Activated naive CD4-positive, alpha-beta T cell (primary cell): ENCODE measurements around the gene GMCL1.
"Not testable (repeated sequence)": the region's sequence is repeated elsewhere in the genome, so short reads cannot be mapped to it uniquely, and the experiment has no call there.

Experiments
- DNase-seq, 4 experiments: peaks; one replicate each; lab custom pipeline; 2025; lab: John Stamatoyannopoulos, UW

The GMCL1 gene

DNA sequence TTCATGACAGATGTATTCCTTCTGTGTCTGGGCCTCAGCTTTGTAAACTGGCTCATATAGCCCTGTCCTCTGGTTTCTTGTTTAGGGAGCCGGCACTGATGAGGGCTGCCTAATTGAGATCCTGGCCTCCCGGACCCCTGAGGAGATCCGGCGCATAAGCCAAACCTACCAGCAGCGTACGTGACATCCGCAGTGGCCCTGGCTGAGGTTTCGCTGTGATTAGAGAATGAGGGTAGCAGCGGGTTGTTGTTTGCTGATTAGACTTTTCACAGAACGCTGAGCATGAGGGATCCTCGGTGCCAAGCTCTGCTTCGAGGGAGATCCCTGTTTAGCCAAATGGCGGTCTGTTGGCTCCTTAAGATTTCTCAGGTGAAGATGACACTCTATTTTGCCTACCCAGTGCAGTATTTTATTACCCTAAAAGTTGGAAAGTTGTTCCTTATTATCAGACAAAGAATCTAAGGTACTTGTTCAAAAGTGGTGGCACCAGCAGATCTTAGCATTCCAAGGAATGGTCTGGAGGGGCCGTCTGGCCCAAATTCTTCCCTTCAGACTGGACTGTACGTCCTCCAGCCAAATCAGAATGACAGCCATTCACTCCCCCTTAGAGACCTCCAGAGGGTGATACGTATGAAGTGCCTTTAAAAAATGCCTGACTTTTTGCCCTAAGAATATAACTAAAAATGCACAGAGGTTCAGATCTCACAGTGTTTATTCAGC is 21.5 kb upstream of the GMCL1 start:
- no peak for DNase-seq

GRCh38 chr2:69810550-69810949 is 18.9 kb upstream of the GMCL1 start:
- no peak for DNase-seq

- DNase-seq, result no peak
Observed at GRCh38 chr2:69811018-69811417, 18.4 kb upstream of the GMCL1 start.

DNA sequence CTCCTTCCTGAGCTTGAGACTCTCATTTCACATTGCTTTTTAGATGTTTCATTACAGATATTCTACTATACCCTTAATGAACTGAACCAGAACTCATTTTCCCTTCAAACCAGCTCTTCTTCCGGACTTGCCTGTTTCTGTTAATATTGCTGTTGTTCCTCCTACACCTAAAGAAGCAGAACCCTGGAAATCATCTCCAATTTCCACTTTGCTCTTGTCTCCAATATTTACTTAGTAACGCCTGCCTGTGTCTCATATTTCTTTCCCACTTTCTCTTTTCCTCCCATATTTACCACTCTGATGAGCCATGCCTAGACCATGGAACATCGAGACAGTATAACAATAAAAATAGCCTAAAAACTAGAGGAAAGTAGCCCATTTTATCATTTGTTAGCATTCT is 17.9 kb upstream of the GMCL1 start:
- no peak for DNase-seq

- DNase-seq, result no peak
Observed at GRCh38 chr2:69815717-69816116, 13.7 kb upstream of the GMCL1 start.

DNA sequence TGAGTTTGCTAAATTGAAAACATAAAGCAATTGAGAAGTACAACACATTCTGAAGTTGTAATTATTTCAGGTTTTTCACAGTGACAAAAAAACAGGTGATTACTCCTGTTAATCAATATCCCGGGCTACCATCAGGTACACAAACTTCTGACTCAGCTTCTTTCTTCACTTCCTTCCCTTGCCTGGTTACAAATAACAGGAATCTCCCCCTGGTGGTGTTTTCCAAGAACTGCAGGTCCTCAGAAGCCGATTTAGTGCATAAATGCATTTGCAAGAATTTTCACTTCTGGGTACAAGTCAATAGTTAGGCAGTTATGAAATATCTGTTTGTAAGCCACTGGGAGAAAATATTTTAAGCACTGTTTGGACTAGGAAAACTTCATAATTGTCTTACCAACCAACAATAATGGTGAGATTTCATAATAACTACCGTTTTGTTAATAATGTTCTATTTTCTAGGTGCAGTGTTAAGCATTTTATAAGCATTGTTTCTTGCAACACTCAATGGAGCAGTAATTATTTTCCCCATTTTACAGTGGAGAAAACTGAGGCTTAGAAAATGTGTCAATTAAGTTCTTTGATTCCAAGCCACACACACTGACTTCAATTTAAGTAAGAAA is 12.4 kb upstream of the GMCL1 start:
- peak in 3 of 4 experiments; percentile 5 to 52 (median 25) for DNase-seq

DNA sequence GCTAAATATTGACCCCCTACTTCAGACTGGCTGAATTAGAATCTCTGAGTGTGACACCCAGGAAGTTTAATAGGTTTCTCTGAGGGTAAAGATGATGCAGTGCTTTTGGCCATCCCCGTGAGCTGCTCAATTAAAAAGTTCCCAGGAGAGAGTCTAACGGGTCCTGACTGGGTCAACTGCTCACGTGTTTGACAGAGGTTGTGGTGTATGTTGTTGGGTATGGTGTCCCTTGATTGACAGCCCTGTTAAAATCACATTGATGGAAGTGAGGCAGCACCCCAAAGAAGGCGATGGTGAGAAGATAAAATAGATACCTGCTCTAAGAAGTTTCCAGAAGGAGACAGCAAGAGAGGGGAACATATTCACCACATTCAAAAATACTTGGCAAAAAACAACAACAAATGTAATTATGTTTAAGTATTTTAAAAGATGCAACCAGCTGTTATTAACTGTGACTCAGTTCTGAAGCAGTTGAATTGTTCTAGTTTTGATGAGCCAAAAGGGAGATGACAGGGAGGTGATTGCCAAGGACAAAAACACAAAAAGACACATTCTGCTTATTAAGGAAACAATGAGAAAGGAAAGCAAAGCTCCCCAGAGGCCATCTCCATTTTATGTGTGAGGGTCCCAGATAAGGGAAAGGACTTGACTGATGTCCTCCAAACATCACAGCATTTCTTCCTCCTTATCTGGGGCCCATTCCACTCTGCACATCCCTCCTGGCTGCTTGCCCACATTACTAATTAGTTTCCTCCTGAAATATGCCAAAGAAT is 11.5 kb upstream of the GMCL1 start:
- DNase-seq, result no peak

GRCh38 chr2:69827796-69828540 is 1.5 kb upstream of the GMCL1 start:
- DNase-seq, result no peak

DNA sequence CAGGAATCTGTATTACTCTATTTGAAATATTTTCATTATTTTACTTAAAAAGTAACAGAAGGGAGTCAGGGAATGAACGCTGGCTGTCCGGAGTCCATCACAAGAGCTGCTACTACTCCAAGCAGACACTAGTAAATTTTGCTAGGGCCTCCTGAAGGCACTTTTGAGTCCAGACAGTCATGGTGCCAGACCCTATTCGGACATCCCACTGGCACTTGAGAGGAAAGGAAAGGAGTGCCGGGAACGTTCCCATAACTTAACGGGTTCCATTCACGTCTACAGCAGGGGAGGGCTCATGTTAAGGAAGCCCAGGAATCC is 563 bp upstream of the GMCL1 start:
- DNase-seq, result no peak

DNA sequence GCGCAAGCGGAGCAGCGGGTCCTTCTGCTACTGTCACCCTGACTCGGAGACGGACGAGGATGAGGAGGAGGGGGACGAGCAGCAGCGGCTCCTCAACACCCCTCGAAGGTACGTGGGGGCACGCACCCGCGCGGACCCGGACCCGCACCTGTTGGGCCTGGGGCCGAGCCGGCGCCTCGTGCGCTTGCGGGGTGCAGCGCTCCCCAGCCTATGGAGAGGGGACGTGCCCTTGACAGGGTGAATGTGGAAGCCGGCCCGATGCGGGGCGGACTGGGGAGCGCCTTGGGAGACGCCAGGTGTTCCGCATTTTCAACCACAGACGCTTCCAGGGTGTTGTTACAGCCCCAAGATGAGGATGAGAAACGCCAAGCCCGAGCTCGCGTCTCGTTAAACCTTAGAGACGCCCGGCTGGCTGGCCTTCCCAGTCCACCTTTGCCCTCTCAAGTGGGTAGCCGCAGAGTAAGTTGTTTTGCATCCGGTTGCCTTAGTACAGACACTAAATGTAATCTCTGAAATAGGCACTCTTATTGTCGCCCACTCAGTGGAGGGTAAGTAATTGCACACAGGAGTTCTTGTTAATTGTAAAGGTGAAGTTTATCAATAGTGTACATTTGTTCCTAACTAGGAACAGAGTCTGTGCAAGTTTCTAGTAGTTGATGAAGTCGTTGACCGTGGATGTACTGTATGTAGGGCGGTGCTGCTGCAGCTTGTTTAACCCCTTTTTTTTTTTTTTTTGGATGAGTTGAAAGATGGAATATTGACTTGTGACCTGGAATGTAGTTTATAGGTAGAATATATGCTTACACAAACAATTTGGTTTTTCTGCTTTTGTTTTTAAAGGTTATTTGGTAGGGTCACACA is 815 bp downstream of the GMCL1 start:
- peak in 2 of 4 experiments; percentile 42 to 51 for DNase-seq

- DNase-seq, result not testable (repeated sequence)
Observed at GRCh38 chr2:69830906-69831241, 1.4 kb downstream of the GMCL1 start.

GRCh38 chr2:69831354-69831905 is 2.0 kb downstream of the GMCL1 start:
- DNase-seq, result no peak

GRCh38 chr2:69833752-69834151 is 4.3 kb downstream of the GMCL1 start:
- DNase-seq, result no peak

- no peak for DNase-seq
Observed at GRCh38 chr2:69835666-69836065, 6.2 kb downstream of the GMCL1 start.

- DNase-seq, result no peak
Observed at GRCh38 chr2:69836316-69836715, 6.9 kb downstream of the GMCL1 start.

DNA sequence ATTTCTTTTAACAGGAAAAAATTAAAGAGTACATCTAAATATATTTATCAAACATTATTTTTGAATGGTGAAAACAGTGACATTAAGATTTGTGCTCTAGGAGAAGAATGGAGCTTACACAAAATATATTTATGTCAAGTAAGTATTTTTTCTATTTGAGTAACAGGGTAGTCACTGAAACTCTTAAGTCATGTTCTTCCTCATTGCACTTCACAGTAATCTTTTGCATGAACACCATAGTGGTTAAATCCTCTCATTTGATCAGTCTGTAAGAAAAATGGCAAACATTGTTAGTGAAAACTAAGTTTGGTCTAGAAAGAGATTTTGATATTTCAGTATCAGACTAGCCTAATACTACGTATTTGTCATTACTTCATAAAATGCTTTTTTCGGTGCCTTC is 8.1 kb downstream of the GMCL1 start:
- DNase-seq, result no peak

DNA sequence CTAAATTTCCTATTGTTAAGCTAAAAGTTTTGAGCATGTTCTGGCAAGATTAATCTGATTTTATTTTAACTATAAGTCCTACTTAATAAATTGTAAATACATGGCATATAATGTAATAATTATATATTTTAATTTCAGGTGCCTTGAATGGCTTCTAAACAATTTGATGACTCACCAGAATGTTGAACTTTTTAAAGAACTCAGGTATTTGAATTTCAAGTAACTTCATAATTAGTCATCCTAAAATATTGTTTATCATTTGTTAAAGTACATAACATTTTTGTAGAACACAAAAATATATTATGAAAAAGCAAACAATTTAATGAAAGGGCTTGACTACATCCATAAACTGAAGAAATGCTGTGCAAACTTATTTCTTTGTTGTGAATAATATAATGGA is 14.5 kb downstream of the GMCL1 start:
- DNase-seq, result no peak

DNA sequence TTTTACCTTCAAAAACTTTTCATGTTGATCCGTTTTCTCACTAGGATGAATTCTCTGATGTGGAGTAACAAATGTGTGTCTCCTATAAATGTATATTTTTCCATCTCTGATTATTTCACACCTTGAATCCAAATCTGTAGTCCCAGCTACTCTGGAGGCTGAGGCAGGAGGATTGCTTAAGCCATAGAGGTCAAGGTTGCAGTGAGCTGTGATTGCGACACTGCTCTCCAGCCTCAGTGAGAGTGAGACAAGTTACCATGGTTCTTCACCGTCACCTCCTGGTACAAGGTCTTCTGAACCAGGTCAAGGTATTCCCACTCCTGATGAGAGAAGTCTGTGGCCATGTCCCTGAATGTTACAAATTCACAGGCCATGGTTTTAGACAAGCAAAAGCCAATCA is 15.1 kb downstream of the GMCL1 start:
- DNase-seq, result no peak

DNA sequence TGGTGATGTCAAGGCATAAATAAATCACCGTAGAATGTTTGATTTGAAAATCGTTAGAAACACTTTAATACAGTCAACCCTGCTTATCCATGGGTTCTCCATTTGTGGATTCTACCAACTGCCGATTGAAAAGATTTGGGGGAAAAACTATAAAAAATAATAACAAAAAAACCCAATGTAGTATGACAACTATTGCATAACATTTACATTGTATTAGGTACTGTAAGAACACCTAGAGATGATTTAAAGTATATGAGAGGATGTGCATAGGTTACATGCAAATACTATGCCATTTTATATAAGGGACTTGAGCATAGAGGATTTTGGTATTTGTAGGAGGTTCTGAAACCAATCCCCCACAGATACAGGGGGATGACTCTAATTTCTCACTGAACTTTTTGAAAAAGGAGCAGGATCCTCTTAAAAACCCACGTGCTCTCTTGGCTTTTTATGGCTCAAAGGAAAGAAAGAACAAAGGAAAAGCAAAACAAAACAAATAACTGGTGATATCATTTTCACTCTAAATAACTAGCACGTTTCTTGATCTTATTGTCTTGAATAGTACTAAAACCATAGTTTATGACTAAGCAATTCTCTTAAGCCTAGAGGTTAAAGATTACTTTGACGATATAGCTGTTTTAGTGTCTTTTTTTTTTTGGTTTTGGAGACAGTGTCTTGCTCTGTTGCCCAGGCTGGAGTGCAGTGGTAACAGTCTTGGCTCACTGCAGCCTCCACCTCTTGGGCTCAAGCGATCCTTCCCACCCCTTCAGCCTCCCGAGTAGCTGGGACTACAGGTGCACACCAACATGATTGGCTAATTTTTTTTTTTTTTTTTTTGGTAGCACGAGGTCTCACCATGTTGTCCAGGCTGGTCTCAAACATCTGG is 17.0 kb downstream of the GMCL1 start:
- no peak for DNase-seq

DNA sequence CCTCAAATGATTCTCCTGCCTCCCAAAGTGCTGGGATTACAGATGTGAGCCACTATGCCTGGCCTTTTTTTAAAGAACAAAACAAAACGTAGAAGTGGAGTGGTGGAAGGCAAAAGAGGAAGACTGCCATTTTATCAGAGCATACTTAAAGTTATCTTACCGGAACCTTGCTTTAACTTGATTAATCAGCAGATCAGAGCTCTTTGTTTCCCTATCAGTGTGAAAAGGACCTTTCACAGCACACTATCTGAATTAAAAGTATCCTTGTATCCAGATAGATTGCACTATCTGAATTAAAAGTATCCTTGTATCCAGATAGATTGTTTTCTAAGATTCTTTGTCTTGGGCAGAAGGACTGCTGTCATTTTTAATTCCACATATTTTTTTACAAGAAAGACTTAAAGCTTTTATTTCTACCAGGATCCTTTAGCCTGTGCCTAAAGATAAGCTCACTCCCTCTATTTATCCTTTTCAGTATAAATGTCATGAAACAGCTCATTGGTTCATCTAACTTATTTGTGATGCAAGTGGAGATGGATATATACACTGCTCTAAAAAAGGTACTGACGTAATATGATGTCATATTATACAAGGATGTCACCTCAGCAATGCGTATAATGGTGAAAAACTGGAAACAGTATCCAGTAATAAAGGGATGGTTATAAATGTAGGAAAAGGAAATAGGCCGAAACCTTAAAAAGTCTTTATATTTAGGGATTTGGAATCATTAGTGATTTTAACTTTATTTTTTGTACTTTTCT is 17.8 kb downstream of the GMCL1 start:
- no peak for DNase-seq
